Right lung (tissue), 5 donors: ENCODE results near the gene ADAMTS15. TPM values are rescaled to one million over a fixed set of nuclear protein-coding genes. Genes with fewer than 3 reads are reported as not detected.

ENCODE experiments used
- DNase-seq, 2 donors: peaks; one replicate each; pipeline ENCODE4 v3.0.0-alpha.2; 2013
- polyA plus RNA-seq, 5 donors: library from polyadenylated mRNA; unstranded; fragments of 120-200 nt; gene quantifications; one replicate each; pipeline versions ENCODE4 v1.2.1 to v1.2.3, GENCODE V29; 2013; ENCODE audit warnings: inconsistent platforms in 1 of 5, low replicate concordance in 1 of 5; ENCODE audit not compliant: insufficient read length in 5 of 5, insufficient read depth in 1 of 5

The ADAMTS15 gene
- polyA plus RNA-seq, 5 donors, result 35.2 to 44.9 (median 37.3) TPM

DNA sequence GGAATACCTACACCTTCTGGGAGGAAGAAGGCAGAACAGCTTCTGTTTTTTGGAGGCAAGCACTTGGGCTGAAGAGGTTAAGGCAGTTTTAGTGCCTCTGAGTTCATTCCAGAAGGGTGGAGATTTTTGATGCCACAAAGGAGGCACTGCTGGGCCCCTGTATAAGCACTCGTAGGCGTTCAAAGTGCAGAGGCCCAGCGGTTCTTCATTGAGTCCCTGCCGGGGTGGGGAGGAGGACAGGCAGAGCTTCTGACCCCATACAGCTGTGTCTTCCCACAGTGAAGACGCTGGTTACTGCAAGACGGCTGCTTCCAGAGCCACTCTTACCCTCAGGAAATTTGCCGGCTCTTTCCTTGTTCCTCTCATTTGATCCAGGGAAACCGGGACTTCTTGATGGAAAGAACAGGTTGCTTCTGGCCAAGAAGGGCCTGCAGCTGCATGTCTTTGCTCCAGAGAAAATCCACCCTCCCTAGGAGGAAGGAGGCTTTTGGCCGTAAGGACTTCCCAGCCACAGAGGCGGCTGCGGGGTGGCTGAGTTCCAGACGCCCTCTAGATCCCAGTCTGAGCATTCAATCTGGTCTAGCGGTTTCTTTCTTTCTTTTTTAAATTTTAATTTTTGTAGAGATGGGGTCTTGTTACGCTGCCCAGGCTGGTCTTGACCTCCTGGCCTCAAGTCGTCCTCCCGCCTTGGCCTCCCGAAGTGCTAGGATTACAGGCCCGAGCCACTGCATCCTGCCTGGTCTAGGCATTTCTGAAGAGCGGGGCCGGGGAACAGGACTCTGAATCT is 9.4 kb downstream of the ADAMTS15 start:
- no peak for DNase-seq

DNA sequence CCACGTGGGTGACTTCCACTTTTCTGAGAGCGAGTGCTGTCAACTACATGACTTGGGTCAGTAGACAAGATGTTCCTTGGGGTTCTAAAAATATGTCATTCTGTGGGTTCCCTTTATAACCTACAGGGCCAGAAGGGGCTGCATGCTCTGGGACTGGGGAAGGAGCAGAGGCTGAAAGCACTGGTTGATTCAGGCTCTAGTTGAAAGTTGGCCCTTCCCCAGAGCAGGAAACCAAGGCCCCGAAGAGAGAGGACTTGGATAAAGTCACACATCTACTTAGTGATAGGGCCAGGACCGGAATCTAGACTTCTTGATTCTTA is 9.9 kb downstream of the ADAMTS15 start:
- DNase-seq, result no peak

GRCh38 chr11:130459521-130459920 is 11.1 kb downstream of the ADAMTS15 start:
- no peak for DNase-seq

DNA sequence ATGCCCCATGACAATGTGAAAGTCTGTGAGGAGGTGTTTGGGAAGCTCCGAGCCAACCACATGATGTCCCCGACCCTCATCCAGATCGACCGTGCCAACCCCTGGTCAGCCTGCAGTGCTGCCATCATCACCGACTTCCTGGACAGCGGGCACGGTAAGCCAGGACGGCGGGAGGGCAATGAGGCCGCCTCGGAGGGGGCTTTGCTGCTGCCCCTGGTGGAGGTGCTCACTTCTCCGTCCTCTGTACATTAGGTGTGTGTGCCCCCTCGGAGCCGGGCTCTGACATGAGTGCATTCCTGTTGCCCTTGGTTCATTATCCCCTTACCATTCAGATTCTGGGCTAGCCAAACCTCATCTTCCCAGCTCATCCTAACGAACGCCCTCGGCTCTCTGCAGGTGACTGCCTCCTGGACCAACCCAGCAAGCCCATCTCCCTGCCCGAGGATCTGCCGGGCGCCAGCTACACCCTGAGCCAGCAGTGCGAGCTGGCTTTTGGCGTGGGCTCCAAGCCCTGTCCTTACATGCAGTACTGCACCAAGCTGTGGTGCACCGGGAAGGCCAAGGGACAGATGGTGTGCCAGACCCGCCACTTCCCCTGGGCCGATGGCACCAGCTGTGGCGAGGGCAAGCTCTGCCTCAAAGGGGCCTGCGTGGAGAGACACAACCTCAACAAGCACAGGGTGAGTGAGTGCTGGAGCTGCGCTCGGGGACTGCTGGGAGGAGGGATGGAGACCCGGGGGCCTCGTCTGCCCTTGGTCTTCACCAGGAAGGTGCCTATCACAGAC is 13.8 kb downstream of the ADAMTS15 start:
- no peak for DNase-seq

- no peak for DNase-seq
Measured at GRCh38 chr11:130462931-130463330, 14.5 kb downstream of the ADAMTS15 start.

GRCh38 chr11:130464291-130464812 is 15.9 kb downstream of the ADAMTS15 start:
- DNase-seq, result no peak

- DNase-seq, result no peak
Measured at GRCh38 chr11:130465263-130465662, 16.8 kb downstream of the ADAMTS15 start.

DNA sequence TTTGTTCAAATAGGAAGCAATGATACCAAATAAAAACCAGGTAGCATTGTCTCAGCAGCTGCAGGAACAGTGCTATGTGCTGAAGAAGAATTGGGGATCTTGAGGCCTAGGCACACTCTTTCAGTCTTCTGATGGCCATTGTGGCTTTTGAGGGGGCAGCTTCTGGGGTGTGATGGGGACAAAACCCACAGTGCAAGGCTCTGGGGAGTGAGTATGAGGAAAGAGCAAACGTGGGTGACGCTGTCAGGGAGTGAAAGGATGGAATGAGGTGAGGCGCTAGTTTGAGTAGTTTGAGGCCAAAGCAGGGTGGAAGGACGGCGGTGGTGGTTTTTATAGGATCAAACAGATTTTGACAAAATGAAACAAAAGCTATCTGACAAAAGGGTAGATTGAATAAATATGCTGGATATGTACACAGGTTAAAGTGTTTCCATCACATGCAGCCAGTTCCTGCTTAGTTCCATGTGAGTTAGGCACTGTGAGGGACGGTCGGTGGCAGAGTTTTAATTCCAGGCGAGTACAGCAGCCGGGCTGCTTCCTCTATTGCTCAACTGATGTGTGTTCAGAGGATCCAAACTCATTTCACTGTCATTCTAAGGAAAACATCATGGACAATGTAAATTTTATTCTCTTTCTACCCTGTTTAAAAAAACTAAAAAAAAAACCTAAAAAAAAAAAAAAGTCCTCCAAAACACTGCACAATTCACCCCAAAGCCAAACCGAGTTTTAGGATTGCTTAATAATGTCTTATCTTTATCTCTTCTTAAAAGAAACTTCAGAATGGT is 18.9 kb downstream of the ADAMTS15 start:
- DNase-seq, result no peak

DNA sequence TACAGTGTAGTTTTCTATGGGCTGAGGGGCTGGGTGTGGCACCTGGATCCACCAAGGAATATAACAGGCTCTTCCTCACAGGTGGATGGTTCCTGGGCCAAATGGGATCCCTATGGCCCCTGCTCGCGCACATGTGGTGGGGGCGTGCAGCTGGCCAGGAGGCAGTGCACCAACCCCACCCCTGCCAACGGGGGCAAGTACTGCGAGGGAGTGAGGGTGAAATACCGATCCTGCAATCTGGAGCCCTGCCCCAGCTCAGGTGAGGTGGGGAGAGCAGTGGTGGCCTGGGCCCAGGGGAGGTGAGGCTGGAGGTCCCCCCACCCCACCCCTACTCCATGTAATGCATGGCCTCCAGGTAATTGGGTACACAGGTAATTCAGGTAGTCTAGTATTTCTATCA is 20.7 kb downstream of the ADAMTS15 start:
- DNase-seq, result no peak

DNA sequence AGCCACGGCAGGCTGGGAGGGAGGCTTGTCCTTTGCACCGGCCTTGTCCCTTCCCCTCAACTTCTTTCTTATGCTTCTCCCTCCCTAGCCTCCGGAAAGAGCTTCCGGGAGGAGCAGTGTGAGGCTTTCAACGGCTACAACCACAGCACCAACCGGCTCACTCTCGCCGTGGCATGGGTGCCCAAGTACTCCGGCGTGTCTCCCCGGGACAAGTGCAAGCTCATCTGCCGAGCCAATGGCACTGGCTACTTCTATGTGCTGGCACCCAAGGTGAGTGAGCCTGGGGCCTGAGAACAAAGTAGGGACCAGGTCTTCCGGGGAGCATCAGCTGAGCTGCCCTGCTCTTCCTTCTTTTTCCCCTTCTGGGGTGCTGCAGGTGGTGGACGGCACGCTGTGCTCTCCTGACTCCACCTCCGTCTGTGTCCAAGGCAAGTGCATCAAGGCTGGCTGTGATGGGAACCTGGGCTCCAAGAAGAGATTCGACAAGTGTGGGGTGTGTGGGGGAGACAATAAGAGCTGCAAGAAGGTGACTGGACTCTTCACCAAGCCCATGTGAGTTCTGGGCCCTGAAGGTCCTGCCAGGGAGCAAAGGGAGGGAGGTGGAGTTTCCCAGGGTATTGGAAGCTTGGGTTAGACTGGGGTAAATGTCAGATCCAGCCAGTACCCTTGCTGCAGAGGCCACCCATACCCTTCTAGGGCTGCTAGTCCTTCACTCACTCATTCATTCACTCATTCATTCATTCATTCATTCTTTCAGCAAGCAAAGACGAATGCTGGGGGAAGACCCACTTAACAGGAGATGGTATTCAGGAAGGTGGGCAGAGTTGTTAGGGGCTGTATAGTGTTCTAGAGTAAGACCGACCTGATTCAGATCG is 22.6 kb downstream of the ADAMTS15 start:
- no peak for DNase-seq

GRCh38 chr11:130471731-130472433 is 23.4 kb downstream of the ADAMTS15 start:
- no peak for DNase-seq

DNA sequence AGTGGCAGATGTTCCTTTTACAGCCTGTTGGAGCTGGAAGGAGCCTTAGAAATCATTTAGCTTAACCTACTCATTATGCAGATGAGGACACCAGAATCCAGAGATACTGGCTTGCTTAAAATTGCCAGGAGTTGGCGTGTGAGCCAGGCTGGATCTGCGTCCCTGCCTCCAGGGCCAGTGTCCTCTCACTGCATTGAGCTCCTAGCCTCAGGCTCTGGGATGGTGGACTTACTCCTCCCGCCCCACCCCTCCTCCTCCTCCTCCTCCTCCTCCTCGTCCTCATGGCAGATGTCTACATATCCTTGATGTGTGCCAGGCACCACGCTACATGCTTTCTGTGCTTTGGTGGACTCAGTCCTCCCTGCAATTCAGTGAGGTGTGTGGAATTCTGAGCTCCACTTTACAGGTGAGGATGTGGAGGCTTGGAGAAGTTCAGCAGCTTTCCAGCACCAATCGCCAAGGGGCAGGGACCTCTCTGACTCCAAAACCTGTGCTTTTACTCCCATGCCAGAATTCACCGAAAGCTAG is 24.1 kb downstream of the ADAMTS15 start:
- no peak for DNase-seq

GRCh38 chr11:130473056-130473794 is 24.8 kb downstream of the ADAMTS15 start:
- no peak for DNase-seq

- no peak for DNase-seq
Measured at GRCh38 chr11:130473795-130474377, 25.4 kb downstream of the ADAMTS15 start.

GRCh38 chr11:130474637-130475400 is 26.4 kb downstream of the ADAMTS15 start:
- no peak for DNase-seq

DNA sequence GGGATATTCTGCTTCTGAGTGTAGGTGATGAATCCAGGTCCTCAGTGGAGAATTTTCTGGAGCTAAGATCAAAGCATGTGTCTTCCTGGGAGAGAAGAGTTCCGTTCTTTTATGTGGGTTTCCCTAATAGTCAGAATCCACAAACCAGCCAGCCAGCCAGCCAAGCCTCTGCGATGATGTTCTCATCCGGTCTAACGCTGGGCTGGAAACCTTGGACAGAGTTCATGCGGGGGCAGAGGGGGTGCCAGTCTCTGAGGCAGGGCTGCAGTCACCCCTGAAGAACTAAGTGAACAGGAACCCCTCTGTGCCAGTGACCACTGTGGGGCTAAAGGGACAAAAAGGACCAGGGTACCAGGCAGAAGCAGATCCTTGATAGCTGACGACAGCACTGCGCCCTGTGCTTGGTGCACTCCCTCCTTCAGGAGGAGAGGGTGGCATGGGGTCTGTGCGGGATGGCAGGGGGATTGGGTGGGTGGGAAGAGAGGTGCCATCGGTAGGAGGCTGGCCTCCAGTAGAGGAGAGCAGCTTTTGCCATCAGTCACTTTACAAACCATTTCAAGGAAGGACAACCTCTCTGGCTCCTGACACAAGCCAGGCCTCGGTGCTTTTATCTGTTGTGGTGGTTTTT is 27.1 kb downstream of the ADAMTS15 start:
- no peak for DNase-seq

GRCh38 chr11:130476200-130476921 is 27.9 kb downstream of the ADAMTS15 start:
- DNase-seq, result no peak
